Measurements from ENCODE around the gene CCDC194. TPM values are rescaled to one million over a fixed set of nuclear protein-coding genes. Genes with fewer than 3 reads are reported as not detected.

The CCDC194 gene
- total and polyA plus RNA-seq, 2 of the 13 experiments (the other 11 are each of a cell fraction or from before 2014, with no cell fraction given) = 0.13 to 0.21 TPM

- TF ChIP-seq MLXIP (CRISPR knock-in tag; IDR thresholded peaks at IDR 0.05; ENCODE audit: borderline replicate concordance) = no peak
- TF ChIP-seq ZNF280B (CRISPR knock-in tag; IDR thresholded peaks at IDR 0.05; ENCODE audit: borderline replicate concordance) = no peak
- no peak for TF ChIP-seq JUND (CRISPR knock-in tag; IDR thresholded peaks at IDR 0.05)
- no peak for TF ChIP-seq ZNF704 (CRISPR knock-in tag; IDR thresholded peaks at IDR 0.05; ENCODE audit: borderline replicate concordance)
- TF ChIP-seq TOPORS (CRISPR knock-in tag; IDR thresholded peaks at IDR 0.05) = no peak
- TF ChIP-seq, protein P1, sequence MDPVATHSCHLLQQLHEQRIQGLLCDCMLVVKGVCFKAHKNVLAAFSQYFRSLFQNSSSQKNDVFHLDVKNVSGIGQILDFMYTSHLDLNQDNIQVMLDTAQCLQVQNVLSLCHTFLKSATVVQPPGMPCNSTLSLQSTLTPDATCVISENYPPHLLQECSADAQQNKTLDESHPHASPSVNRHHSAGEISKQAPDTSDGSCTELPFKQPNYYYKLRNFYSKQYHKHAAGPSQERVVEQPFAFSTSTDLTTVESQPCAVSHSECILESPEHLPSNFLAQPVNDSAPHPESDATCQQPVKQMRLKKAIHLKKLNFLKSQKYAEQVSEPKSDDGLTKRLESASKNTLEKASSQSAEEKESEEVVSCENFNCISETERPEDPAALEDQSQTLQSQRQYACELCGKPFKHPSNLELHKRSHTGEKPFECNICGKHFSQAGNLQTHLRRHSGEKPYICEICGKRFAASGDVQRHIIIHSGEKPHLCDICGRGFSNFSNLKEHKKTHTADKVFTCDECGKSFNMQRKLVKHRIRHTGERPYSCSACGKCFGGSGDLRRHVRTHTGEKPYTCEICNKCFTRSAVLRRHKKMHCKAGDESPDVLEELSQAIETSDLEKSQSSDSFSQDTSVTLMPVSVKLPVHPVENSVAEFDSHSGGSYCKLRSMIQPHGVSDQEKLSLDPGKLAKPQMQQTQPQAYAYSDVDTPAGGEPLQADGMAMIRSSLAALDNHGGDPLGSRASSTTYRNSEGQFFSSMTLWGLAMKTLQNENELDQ (CRISPR knock-in tag; IDR thresholded peaks at IDR 0.05; ENCODE audit: borderline replicate concordance) = no peak
- no peak for TF ChIP-seq TBL1XR1 (IDR thresholded peaks at IDR 0.05; ENCODE audit: borderline replicate concordance, low read length, partially characterized antibody)
- TF ChIP-seq ARNTL (CRISPR knock-in tag; IDR thresholded peaks at IDR 0.05) = no peak
- no peak for TF ChIP-seq NKX3-1 (CRISPR knock-in tag; IDR thresholded peaks at IDR 0.05)
- TF ChIP-seq REXO4 (CRISPR knock-in tag; IDR thresholded peaks at IDR 0.05; ENCODE audit: borderline replicate concordance) = no peak
- TF ChIP-seq NFYC (CRISPR knock-in tag; IDR thresholded peaks at IDR 0.05) = peak; percentile 77
- TF ChIP-seq, protein P2, sequence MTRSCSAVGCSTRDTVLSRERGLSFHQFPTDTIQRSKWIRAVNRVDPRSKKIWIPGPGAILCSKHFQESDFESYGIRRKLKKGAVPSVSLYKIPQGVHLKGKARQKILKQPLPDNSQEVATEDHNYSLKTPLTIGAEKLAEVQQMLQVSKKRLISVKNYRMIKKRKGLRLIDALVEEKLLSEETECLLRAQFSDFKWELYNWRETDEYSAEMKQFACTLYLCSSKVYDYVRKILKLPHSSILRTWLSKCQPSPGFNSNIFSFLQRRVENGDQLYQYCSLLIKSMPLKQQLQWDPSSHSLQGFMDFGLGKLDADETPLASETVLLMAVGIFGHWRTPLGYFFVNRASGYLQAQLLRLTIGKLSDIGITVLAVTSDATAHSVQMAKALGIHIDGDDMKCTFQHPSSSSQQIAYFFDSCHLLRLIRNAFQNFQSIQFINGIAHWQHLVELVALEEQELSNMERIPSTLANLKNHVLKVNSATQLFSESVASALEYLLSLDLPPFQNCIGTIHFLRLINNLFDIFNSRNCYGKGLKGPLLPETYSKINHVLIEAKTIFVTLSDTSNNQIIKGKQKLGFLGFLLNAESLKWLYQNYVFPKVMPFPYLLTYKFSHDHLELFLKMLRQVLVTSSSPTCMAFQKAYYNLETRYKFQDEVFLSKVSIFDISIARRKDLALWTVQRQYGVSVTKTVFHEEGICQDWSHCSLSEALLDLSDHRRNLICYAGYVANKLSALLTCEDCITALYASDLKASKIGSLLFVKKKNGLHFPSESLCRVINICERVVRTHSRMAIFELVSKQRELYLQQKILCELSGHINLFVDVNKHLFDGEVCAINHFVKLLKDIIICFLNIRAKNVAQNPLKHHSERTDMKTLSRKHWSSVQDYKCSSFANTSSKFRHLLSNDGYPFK (CRISPR knock-in tag; IDR thresholded peaks at IDR 0.05; ENCODE audit: borderline replicate concordance) = no peak
Observed at GRCh38 chr19:17390665-17391370, 3.2 kb downstream of the CCDC194 start (continued).
